ENCODE data around the gene DIS3L2.

DNA sequence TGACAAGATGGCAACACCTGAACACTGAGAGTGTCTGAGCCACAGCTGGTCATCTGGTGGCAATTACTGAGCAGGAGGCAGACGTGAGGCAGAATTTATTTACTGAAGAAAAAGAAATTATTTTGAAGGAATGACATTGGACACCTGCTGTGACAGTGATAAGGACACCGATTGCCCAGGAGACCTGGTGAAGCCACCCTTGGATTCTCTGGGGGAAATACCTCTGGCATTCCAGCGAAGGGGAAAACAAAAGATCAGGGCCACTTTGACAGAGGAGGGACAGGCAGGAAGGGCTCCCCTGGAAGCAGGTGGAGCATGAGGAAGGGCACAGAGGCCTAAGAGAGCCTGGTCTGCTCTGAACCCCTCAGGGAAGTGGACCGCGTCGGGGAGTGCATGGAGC lies 331.7 kb downstream of the DIS3L2 start:
- TF ChIP-seq EZH2 (IDR thresholded peaks at IDR 0.05), result no peak
- no peak for TF ChIP-seq POLR2AphosphoS5 (IDR thresholded peaks at IDR 0.05; ENCODE audit: borderline replicate concordance, low read depth, low read length)
